Measurements from ENCODE around the gene DACH1.

GRCh38 chr13:71540098-71540497, 326.9 kb downstream of the DACH1 start:
- TF ChIP-seq CTCF (IDR thresholded peaks at IDR 0.05) (no peak), POLR2A (IDR thresholded peaks at IDR 0.05) (no peak), POLR2AphosphoS5 (IDR thresholded peaks at IDR 0.05) (no peak)
